ENCODE measurements around the gene OR10G7.

The OR10G7 gene

DNA sequence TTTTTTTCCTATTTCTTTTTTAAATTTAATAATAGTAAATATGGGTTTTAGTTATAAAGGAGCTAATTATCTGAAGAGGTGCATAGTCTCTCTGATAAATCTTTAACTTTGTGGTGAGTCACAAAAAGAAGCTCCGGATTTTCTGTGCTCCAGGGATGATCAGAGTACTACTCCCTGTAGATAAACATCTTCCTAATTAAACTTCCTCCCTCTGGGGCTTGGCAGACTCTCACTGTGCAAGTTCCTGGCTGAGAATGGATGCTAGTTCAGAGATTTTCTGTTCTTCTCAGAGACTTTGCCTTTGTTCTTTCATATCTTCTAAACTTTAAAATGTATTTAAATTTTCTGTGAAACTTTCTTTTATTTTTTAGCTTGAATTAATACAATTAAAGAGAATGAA lies at the start of gene OR10G7:
Gene OR10G7, minus strand, starts transcription at position 72 of the 400 bp plus-strand sequence. CDS start 2,324 bp downstream, outside the sequence.
- no peak for DNase-seq (ENCODE audit: low spot score)

DNA sequence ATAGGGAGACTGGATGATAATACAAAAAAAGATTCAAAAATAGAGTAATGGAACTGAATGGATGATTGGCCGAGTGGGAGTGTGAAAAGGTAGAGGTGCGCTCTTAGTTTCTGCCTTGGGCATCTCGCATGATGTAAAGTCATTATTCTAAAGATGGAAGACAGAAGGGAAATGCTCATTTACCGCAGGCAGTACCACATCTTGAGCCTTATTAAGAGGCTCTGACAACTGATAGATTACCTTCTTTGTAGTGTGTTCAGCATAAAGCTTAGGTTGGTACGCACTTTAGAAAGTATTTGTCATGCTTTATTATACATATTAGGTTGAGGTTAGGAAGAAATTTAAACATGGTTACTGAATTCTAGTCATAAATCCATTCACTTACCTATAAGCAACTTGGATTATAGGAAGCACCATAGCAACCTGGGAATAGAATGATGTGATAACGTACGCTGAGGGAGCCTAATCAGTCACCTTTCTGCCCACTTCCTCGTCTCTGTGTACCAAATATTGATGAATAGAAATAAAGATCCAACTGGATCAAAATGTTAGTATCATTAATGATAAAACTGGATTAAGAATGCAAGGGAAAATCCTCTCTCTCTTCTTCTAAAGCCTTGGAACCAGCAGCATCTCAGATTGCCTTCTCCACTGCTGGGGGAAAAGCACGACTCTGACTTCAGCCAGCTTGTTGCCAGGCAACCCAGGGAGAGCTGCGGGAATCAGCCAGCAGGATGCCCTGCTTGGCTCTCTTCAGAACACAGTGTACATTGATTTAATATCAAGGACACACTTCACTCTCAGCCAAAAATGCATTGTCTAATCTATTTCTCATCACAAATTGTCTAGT lies 45.1 kb upstream of the OR10G7 start:
- no peak for DNase-seq (ENCODE audit: low spot score)

GRCh38 chr11:124085583-124085982 lies 44.5 kb upstream of the OR10G7 start:
- DNase-seq (ENCODE audit: low spot score) = no peak

GRCh38 chr11:124082371-124082770 lies 41.2 kb upstream of the OR10G7 start:
- DNase-seq (ENCODE audit: low spot score) = no peak

GRCh38 chr11:124081483-124081882 lies 40.4 kb upstream of the OR10G7 start:
- no peak for DNase-seq (ENCODE audit: low spot score)

- DNase-seq (ENCODE audit: low spot score) = peak; percentile 27
Measured at GRCh38 chr11:124080327-124081001, 39.3 kb upstream of the OR10G7 start.

DNA sequence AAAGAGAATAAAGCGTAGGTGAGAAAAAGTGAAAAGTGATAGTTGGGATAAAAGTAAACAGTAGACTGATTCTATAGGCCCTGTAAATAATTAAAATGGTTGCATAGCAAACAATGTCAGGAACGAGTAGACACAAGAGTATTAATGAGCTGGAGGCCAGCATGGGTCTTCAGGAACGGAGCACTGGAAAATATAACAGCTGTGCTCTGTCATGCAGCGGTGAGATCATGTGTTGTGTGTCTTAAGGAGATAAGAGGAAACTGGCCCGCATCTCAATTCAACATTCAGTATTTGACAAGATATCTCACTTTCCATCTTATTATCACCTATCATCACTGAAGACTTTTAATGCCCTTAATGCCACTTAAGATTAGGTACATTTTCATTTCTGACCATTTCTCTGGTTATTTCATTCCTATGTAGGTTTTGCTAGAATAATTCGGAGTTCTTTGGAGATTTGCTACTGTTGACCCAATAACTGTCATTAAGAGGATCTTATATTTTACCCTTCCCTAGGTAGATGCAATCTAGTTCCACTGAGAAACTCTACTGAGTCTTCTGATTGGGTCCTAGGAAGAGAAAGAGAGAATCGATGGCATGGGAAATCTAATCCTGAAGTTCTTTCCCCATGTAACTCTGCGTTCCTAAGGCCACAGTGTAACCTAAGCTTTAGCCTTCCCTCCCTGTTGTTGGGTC lies 38.7 kb upstream of the OR10G7 start:
- DNase-seq (ENCODE audit: low spot score) = peak; percentile 74

- DNase-seq (ENCODE audit: low spot score) = no peak
Measured at GRCh38 chr11:124078591-124078990, 37.5 kb upstream of the OR10G7 start.

DNA sequence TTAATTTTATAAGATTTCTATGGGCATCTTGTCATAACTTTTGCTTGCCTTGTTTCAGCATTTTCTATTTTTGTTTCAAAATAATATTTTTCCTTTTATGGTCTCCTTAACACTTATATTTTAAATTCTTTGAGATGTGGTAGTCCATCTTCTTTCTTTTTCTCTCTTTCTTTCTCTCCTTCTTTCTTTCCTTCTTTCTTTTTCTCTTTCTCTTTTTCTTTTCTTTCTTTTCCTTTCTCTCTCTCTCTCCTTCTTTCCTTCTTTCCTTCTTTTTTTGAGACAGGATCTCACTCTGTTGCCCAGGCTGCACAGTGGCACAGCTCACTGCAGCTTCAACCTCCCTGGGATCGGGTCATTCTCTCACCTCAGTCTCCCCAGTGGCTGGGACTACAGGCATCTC lies 36.1 kb upstream of the OR10G7 start:
- no peak for DNase-seq (ENCODE audit: low spot score)

GRCh38 chr11:124075841-124076651 lies 34.9 kb upstream of the OR10G7 start:
- DNase-seq (ENCODE audit: low spot score) = peak; percentile 35

DNA sequence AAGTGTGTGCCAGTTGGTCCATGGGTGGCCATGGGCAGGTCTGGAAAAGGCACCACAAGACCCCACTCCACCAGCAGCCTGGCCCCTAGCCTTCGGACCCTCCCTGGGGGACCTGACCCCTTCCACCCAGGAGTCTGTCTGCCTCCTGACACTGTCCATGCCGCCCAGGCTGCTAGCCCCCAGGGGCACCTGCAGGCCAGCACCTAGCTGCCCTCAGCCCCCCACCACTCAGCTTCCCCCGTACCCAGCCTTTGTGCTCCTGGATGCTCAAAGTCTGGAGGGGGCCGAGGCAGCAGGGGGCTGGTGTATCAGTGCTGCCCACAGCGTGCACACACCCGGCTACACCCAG lies 34.3 kb upstream of the OR10G7 start:
- no peak for DNase-seq (ENCODE audit: low spot score)

GRCh38 chr11:124074554-124074953 lies 33.4 kb upstream of the OR10G7 start:
- no peak for DNase-seq (ENCODE audit: low spot score)

- DNase-seq (ENCODE audit: low spot score) = no peak
Measured at GRCh38 chr11:124072147-124072546, 31.0 kb upstream of the OR10G7 start.

GRCh38 chr11:124071623-124071948 lies 30.5 kb upstream of the OR10G7 start:
- DNase-seq (ENCODE audit: low spot score) = no peak

- peak; percentile 76 for DNase-seq (ENCODE audit: low spot score)
Measured at GRCh38 chr11:124070915-124071622, 29.9 kb upstream of the OR10G7 start.

DNA sequence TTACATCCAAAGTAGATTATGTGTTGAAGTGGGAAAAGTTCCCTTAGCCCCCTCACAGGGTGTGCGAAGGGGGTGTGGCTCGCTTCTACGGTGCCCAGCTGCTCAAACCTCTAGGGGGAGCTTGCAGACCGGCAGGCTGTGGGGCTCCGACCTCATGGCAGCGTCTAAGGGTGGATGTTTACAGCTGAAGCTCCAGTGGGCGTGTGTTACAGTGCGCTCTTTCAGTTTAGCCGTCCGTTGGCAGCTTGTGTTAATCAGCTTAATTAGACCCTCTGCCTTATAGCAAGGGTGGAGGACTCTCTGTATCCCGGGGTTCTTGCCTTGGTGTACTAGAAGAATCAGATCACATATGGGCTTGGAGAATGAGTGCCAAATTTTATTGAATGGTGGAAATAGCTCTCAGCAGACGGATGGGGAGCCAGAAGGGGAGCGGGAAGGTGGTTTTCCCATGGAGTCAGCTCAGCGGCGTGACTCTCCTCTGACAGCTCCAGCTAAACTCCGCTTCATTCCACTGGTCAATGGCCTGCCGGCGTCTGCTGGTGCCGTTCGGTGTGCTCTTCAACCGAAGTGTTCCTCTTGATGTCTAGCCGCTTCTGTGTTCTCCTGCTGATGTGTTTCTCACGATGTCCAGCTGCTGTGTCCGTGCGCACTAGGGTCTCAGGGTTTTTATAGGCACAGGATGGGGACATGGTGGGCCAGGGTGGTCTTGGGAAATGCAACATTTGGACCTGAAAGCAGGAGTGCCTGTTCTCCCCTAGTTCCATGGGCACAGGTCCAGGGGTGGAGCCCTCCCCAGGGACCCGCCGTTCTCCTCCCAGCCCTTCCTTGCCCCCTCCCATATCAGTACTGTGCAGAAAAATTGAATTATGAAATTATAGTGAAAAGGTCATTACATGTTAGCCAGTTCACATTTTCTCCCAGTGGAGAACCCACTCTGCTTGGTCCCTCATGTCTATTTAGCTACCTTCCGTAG lies 28.6 kb upstream of the OR10G7 start:
- DNase-seq (ENCODE audit: low spot score) = peak; percentile 82

GRCh38 chr11:124068601-124069110 lies 27.5 kb upstream of the OR10G7 start:
- DNase-seq (ENCODE audit: low spot score) = no peak

- no peak for DNase-seq (ENCODE audit: low spot score)
Measured at GRCh38 chr11:124052966-124053365, 11.8 kb upstream of the OR10G7 start.

DNA sequence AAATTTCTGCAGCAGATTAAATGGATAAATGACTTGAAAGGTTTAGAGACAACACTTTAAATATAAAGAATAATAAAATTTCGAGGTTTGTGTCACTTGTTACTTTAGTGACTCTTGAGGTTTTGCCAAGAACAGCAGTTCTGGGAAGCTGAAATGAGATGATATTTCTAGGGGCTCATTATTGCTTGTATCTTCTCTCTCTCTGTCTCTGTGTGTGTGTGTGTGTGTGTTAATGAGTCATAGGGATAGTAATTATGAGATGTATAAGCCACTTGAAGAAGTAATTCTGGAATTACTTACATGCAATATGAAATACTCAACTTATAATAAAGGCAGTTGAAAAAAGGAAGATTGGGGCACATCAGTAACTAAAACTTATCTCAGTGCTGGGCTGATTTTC lies 9.6 kb upstream of the OR10G7 start:
- DNase-seq (ENCODE audit: low spot score) = no peak

GRCh38 chr11:124043420-124043819 lies 2.3 kb upstream of the OR10G7 start:
- no peak for DNase-seq (ENCODE audit: low spot score)

All from hematopoietic multipotent progenitor cell treated with erythropoietin and hydrocortisone succinate and interleukin-3 and kit ligand, for 15 days (in vitro differentiated cells).